ENCODE data around the gene ADGRF3. TPM values are rescaled to one million over a fixed set of nuclear protein-coding genes. Genes with fewer than 3 reads are reported as not detected.

Gene ADGRF3
- total and polyA plus RNA-seq, 9 donors = 0.06 to 0.33 (median 0.16) TPM; not detected in 5

DNA sequence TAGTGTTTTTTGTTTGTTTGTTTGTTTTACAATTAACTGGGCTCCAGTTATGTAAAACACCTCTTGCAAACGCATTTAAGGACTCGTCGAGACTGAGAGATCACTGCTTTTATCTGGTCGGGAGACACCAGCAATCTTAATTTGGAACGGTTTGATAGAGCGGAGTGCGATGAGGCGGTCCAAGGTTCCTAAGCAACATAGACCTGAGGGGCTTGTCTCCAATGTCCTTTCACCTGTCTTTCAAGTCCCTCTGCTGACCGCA lies 1.4 kb downstream of the ADGRF3 start:
- no peaks in the 10 kb centered on the region for H3K36me3 ChIP-seq
- TF ChIP-seq, protein P1, sequence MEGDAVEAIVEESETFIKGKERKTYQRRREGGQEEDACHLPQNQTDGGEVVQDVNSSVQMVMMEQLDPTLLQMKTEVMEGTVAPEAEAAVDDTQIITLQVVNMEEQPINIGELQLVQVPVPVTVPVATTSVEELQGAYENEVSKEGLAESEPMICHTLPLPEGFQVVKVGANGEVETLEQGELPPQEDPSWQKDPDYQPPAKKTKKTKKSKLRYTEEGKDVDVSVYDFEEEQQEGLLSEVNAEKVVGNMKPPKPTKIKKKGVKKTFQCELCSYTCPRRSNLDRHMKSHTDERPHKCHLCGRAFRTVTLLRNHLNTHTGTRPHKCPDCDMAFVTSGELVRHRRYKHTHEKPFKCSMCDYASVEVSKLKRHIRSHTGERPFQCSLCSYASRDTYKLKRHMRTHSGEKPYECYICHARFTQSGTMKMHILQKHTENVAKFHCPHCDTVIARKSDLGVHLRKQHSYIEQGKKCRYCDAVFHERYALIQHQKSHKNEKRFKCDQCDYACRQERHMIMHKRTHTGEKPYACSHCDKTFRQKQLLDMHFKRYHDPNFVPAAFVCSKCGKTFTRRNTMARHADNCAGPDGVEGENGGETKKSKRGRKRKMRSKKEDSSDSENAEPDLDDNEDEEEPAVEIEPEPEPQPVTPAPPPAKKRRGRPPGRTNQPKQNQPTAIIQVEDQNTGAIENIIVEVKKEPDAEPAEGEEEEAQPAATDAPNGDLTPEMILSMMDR (IDR thresholded peaks at IDR 0.05) = no peak
- TF ChIP-seq EP300 (IDR thresholded peaks at IDR 0.05) (no peak), POLR2A (IDR thresholded peaks at IDR 0.05) (no peak)
- peak overlapping the region; percentile 85 for H3K4me3 ChIP-seq
- no peaks in the 10 kb centered on the region for H3K27me3 ChIP-seq
- no peaks in the 10 kb centered on the region for H3K9me3 ChIP-seq
- H3K27ac ChIP-seq = peak overlapping the region; percentile 80 to 93
- peaks cover 8% of the 10 kb centered on the region for H3K4me1 ChIP-seq (ENCODE audit: insufficient read depth)
- 0 to 1% (median 0%) methylated on average over 9 of the region's 9 CpGs for WGBS, 3 donors
- DNase-seq = no peak
- intact Hi-C loops (cut with DNase I) = no loop called here

DNA sequence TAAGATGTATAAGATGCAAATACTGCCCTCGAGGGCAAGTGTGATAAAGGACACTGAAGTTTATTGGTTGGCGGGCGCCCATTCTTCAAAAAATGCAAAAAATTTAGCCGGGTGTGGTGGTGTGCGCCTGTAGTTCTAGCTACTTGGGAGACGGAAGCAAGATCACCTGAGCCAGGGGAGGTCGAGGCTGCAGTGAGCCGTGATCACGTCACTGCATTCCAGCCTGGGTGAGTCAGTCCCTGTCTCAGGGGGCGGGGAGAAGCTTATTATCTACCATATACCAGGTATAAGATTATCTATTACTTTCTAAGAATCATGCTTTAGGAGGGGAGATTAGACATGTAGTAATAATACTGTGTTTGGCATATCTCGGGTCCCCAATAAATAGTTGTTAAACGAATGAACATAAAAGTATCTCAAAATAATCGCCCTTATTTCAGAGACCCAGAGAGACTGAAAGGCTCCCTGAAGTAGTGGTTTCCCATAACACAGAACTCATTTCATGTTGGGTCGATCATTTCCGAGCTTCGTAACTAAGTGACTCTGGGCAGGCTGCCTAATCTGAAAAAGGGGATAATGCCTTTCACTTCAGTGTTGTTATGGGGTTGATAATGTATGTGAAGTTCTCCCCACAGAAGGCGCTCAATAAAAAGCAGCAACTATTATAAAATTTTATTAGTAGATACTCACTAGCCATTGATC lies 1.9 kb downstream of the ADGRF3 start:
- Histone ChIP-seq H3K27ac (peak overlapping the region in 1 of 2 donors; percentile 93), H3K9me3 (no peaks in the 10 kb centered on the region), H3K4me3 (peak overlapping the region; percentile 85), H3K27me3 (no peaks in the 10 kb centered on the region), H3K36me3 (no peaks in the 10 kb centered on the region), H3K4me1 (ENCODE audit: insufficient read depth) (peaks cover 8% of the 10 kb centered on the region)
- intact Hi-C loops (cut with DNase I) = no loop called here
- TF ChIP-seq, protein P1 (IDR thresholded peaks at IDR 0.05) = no peak
- TF ChIP-seq EP300 (IDR thresholded peaks at IDR 0.05) (no peak), POLR2A (IDR thresholded peaks at IDR 0.05) (no peak)
- DNase-seq = peak in 4 of 5 donors; percentile 28 to 41 (median 38)
- WGBS, 3 donors = 33 to 41% (median 37%) methylated on average over 17 of the region's 17 CpGs

DNA sequence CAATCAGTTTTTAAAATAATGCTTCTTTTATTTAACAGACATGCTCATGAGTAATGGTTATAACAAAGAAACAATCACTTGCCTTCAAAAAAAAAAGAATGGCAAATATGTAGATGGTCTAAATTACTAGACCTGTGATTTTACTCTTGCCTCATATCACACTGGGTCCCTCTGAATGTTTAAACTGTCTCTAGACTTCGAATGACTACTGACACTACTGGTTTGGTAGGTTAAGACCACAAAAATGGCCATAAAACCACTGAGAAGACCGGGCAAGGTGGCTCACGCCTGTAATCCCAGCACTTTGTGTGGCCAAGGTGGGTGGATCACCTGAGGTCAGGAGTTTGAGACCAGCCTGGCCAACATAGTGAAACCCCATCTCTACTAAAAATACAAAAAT lies 5.8 kb downstream of the ADGRF3 start:
- DNase-seq = no peak
- no peak overlapping the region for H3K27ac ChIP-seq
- no peaks in the 10 kb centered on the region for H3K36me3 ChIP-seq
- no peaks in the 10 kb centered on the region for H3K9me3 ChIP-seq
- peaks cover 7% of the 10 kb centered on the region for H3K4me1 ChIP-seq (ENCODE audit: insufficient read depth)
- H3K4me3 ChIP-seq = no peak overlapping the region
- intact Hi-C loops (cut with DNase I) = no loop called here
- no peaks in the 10 kb centered on the region for H3K27me3 ChIP-seq
- 87 to 91% (median 91%) methylated on average over 3 of the region's 3 CpGs for WGBS, 3 donors
- TF ChIP-seq POLR2A (IDR thresholded peaks at IDR 0.05) = no peak
- TF ChIP-seq EP300 (IDR thresholded peaks at IDR 0.05) = no peak

GRCh38 chr2:26337298-26337697 lies 9.3 kb downstream of the ADGRF3 start:
- H3K4me3 ChIP-seq = no peak overlapping the region
- DNase-seq = no peak
- H3K27me3 ChIP-seq = no peaks in the 10 kb centered on the region
- intact Hi-C loops (cut with DNase I) = no loop called here
- H3K9me3 ChIP-seq = no peaks in the 10 kb centered on the region
- TF ChIP-seq EP300 (IDR thresholded peaks at IDR 0.05) (no peak), POLR2A (IDR thresholded peaks at IDR 0.05) (no peak)
- TF ChIP-seq, protein P1 (IDR thresholded peaks at IDR 0.05) = no peak
- no peaks in the 10 kb centered on the region for H3K4me1 ChIP-seq (ENCODE audit: insufficient read depth)
- H3K36me3 ChIP-seq = no peaks in the 10 kb centered on the region
- H3K27ac ChIP-seq = no peak overlapping the region
- 91 to 97% (median 92%) methylated on average over 2 of the region's 2 CpGs for WGBS, 3 donors

DNA sequence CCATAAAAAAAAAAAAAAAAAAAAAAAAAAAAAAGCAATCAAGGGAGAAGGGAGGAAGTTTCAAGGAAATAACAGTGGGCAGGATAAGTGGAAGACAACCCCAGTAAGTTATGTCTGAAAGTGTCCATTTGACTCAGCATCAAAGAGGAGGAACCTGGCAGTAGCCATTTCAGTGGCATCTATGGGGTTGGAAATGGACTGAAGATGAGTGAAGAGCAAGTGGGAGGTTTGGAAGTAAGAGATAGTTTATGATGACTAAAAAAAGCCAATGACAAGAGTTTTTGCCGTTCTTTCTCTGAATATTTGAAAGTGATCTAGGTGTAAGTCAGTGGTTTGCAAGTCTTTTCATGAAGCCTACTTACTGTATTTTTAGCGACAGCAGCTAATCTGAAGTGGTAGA lies 9.9 kb downstream of the ADGRF3 start:
- no peak for DNase-seq
- WGBS, 3 donors = 90 to 92% (median 91%) methylated on average over 2 of the region's 2 CpGs
- Histone ChIP-seq H3K27me3 (no peaks in the 10 kb centered on the region), H3K4me3 (no peak overlapping the region), H3K36me3 (no peaks in the 10 kb centered on the region), H3K27ac (no peak overlapping the region), H3K9me3 (no peaks in the 10 kb centered on the region), H3K4me1 (ENCODE audit: insufficient read depth) (no peaks in the 10 kb centered on the region)
- TF ChIP-seq EP300 (IDR thresholded peaks at IDR 0.05) = no peak
- TF ChIP-seq, protein P1 (IDR thresholded peaks at IDR 0.05) = no peak
- intact Hi-C loops (cut with DNase I) = no loop called here

All from ovary (tissue), 9 donors.